ENCODE data around the gene P2RX3.

DNA sequence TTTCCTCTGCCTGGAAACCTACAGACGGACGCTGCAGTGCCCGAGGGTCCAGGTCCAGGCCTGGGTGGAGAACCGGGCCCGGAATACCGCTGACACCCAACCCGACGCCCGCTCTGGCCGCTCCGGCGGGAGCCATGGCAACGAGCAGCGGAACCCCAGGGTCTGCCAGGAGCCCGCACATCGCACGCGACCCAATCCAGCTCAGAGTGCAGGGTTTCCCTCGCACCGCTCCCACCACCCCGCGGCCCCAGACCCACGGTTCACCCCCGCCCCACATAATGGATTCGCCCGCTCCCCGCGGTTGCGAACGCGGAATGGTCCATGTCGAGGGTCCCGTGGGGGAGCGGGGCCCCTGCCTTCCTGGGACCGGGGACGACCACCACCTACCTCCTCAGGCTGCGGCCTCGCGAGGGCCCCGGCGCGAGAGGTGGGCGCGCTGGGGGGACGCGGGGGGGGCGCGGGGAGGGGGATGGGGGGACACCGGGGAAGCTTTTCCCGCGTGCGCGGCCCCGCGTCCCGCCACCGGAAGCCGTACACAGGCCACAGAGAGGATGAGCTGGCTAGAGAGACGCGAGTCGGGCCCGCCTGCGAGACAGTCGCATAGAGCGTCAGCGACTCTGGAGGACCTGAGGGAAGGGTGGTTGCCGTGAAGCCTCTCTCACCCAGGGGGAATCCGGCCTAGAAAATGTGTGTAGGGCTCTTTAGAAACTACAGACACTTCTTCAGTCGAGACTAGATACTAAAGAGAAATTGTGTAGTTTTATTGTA lies 2.6 kb upstream of the P2RX3 start, which contains the start of gene SSRP1:
- TF ChIP-seq, protein P1, sequence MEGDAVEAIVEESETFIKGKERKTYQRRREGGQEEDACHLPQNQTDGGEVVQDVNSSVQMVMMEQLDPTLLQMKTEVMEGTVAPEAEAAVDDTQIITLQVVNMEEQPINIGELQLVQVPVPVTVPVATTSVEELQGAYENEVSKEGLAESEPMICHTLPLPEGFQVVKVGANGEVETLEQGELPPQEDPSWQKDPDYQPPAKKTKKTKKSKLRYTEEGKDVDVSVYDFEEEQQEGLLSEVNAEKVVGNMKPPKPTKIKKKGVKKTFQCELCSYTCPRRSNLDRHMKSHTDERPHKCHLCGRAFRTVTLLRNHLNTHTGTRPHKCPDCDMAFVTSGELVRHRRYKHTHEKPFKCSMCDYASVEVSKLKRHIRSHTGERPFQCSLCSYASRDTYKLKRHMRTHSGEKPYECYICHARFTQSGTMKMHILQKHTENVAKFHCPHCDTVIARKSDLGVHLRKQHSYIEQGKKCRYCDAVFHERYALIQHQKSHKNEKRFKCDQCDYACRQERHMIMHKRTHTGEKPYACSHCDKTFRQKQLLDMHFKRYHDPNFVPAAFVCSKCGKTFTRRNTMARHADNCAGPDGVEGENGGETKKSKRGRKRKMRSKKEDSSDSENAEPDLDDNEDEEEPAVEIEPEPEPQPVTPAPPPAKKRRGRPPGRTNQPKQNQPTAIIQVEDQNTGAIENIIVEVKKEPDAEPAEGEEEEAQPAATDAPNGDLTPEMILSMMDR (conservative IDR thresholded peaks at IDR 0.05; ENCODE audit: low read depth in 2 of 2): no peak; a peak in 1 of 4 replicates
- TF ChIP-seq POLR2AphosphoS5 (IDR thresholded peaks at IDR 0.05; ENCODE audit: low read depth) (peak; percentile 60), EZH2 (IDR thresholded peaks at IDR 0.05; ENCODE audit: low read depth, unreplicated experiment) (no peak), STAT1 (IDR thresholded peaks at IDR 0.05; ENCODE audit: unreplicated experiment) (no peak), ZNF331 (CRISPR knock-in tag; IDR thresholded peaks at IDR 0.05; ENCODE audit: low read depth) (no peak), CREB1 (CRISPR knock-in tag; IDR thresholded peaks at IDR 0.05; ENCODE audit: low read depth) (peak; percentile 67)
